Measurements from ENCODE around the gene DSCAM.

DNA sequence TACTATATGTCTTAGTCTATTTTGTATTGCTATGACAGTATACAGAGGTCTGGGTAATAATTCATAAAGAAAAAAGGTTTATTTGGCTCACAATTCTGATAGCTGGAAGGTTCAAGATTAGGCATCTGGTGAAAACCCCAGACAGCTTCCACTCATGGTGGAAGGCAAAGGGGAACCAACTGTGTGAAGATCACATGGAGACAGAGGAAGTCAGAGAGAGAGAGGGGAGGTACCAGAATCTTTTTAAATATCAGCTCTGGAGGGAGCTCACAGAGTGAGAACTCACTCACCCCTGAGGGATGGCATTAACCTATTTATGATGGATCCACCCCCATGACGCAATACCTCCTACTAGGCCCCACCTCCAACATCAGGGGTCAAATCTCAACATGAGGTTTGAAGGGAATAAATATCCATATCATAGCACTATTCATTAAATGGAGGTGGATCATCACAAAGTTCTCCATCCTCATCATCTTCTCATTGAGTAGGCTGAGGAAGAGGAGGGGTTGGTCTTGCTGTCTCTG lies 290.5 kb downstream of the DSCAM start:
- TF ChIP-seq, protein P1, sequence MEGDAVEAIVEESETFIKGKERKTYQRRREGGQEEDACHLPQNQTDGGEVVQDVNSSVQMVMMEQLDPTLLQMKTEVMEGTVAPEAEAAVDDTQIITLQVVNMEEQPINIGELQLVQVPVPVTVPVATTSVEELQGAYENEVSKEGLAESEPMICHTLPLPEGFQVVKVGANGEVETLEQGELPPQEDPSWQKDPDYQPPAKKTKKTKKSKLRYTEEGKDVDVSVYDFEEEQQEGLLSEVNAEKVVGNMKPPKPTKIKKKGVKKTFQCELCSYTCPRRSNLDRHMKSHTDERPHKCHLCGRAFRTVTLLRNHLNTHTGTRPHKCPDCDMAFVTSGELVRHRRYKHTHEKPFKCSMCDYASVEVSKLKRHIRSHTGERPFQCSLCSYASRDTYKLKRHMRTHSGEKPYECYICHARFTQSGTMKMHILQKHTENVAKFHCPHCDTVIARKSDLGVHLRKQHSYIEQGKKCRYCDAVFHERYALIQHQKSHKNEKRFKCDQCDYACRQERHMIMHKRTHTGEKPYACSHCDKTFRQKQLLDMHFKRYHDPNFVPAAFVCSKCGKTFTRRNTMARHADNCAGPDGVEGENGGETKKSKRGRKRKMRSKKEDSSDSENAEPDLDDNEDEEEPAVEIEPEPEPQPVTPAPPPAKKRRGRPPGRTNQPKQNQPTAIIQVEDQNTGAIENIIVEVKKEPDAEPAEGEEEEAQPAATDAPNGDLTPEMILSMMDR (IDR thresholded peaks at IDR 0.05) = no peak
- no peak for TF ChIP-seq POLR2A (IDR thresholded peaks at IDR 0.05)

Measured in Peyer's patch (tissue), 4 donors.